GM21825 (cell line): Measurements from ENCODE around the gene SPDYE6.
"Not testable (repeated sequence)": the region's sequence is repeated elsewhere in the genome, so short reads cannot be mapped to it uniquely, and the experiment has no call there.

Experiments used
- ATAC-seq: cut with Tn5 transposase; IDR thresholded peaks from one replicate; pipeline ENCODE4 v1.9.1; 2021; ENCODE audit warnings: mild to moderate bottlenecking, moderate library complexity; ENCODE audit not compliant: unreplicated experiment

The SPDYE6 gene

GRCh38 chr7:102356344-102356743, at the start of gene SPDYE6:
TSS of gene SPDYE6 (minus strand) at chr7:102356444. CDS start at chr7:102356023, 421 bp downstream.
- not testable (repeated sequence) for ATAC-seq

DNA sequence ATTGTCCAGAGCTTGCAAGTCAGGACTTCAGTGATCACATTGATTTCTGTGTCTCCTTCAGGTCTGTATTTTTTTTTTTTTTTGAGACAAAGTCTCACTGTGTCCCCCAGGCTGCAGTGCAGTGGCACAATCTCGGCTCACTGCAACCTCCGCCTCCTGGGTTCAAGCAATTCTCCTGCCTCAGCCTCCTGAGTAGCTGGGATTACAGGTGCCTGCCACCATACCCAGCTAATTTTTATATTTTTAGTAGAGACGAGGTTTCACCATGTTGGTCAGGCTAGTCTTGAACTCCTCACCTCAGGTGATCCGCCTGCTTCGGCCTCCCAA, 48.6 kb upstream of the SPDYE6 start:
- ATAC-seq = not testable (repeated sequence)

GRCh38 chr7:102404005-102404861, 48.0 kb upstream of the SPDYE6 start:
- ATAC-seq = peak; percentile 61

DNA sequence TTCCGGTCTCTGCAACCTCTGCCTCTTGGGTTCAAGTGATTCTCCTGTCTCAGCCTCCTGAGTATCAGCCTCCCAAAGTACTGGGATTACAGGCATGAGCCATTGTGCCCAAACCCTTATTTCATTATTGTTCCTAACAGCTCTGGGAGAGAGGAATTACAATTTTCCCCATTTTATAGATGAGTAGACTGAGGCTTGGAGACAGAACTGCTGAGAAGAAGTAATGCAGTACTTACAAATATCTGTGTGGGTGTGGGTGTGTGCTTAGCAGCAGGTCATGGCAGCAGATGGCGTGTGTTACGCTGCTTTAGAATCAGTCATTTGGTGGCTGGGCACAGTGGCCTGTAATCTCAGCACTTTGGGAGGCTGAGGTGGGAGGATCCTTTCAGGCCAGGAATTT, 47.3 kb upstream of the SPDYE6 start:
- no peak for ATAC-seq

- ATAC-seq = no peak
Observed at GRCh38 chr7:102400360-102400759, 44.1 kb upstream of the SPDYE6 start.

DNA sequence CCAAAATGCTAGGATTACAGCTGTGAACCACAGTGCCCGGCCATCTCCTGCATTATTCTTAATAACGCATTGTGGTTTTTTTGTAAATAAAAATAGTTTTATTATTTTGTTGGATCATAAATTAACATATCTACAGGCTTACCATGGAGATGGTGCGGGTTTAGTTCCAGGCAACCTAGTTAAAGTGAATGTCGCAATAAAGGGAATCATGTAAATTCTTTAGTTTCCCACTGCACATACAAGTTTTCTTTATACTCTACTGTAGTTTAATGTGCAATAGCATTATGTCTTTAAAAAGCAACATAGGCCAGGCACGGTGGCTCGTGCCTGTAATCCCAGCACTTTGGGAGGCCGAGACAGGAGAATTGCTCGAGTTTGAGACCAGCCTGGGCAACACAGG, 42.3 kb upstream of the SPDYE6 start:
- no peak for ATAC-seq

- no peak for ATAC-seq
Observed at GRCh38 chr7:102396710-102397019, 40.4 kb upstream of the SPDYE6 start.

DNA sequence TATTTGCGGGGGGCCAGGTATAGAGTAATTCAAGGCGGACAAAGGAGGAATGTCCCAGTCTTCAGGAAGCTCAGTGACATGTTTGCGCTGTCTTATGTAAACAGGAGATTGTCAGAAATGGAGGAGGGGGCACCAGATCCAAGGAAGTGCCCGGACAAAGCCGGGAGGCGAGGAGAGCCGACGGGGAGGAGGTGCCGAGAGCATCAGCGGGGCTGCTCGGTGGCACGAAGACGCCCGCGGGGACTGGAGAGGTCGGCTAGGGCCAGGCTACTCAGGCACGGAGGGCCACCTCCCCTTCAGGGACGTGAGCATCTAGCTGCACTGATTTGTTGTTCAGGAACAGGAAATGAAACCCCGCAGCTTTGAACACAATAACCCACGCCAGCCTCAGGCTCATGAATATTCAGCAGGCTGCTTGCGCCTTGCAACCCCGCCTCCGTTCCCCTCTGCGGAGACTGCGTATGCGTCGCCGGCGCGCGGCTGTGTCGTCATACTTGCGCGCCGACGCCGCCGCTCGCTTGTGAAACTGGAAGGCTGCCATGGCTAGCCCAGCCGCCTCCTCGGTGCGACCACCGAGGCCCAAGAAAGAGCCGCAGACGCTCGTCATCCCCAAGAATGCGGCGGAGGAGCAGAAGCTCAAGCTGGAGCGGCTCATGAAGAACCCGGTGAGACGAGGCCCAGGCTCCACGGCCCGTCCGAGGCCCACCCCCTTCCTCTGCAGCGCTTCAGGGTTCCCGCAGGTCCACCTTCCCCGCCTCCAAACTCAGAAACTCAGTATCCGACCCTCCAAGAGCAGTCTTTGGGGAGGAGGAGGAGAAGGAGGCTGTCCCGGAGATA, 39.8 kb upstream of the SPDYE6 start, which contains the start of gene PRKRIP1:
Gene PRKRIP1, plus strand, starts transcription at position 491 of the 837 bp plus-strand sequence. Its CDS starts 49 bp downstream, at position 540.
- peak; percentile 96 for ATAC-seq

- no peak for ATAC-seq
Observed at GRCh38 chr7:102395592-102395872, 39.3 kb upstream of the SPDYE6 start.

DNA sequence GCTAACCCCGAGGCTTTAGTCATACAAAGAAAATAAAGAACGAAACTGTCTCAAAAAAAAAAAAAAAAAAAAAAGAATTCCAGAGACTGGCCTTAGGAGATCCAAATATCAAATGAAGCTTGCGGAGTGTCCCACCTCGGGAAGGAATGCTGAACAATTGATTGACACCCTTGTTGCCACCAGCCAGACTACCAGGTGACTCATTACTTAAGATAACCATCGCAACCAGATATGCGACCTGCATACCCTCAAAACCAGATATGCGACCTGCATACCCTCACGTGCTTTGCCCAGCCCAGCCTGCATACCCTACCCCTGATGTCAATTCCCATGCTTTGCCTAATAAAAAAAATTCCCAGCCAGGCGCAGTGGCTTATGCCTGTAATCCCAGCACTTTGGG, 37.2 kb upstream of the SPDYE6 start:
- no peak for ATAC-seq

DNA sequence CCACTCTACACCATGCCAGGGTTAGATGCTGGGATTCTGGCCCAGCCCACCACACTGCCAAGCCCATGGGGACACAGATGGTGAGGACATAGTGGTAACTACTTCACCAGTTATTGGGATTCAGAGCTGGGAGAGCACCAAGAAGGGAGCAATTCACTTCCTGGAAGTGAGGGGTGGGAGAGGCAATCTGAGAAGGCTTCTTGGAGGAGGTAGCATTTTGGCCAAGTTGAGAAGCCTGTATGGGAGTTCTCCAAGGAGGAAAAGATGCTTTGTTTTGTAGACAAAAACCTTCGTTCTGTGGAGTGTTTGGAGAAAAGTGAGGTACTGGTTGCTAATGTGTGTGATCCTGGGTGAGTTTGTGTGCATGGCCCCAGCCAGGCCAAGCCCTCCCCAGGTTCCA, 36.1 kb upstream of the SPDYE6 start:
- ATAC-seq = no peak

DNA sequence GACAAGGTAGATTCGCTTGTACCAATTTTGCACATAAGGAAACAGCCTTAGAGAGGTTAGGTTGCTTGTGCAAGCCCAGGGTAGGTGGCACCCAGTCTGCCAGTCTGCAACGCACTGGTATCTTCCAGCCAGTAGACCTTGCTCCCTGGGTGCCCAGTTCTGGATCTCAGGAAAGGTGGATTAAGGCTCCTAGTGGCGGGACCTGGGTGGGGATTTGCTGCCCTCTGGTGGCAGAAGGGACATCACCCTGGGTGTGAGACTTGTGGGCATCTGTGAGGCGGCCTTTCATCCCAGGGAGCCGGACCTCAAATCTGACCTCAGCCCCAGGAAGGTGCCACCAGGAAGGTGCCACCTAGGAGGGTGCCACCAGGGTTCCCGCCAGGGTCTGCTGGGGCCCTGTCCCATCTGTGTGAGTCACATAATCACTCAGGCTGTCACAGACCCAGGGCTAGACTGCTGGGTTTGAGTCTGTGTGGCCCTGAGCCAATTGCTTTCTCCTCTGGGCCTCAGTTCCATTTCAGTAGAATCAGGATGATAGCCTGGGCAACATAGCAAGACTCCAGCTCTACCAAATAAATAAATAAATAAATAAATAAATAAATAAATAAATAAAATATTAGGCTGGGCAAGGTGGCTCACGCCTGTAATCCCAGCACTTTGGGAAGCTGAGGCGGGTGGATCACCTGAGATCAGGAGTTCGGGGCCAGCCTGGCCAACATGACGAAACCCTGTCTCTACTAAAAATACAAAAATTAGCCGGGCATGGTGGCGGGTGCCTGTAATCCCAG, 34.6 kb upstream of the SPDYE6 start:
- no peak for ATAC-seq

DNA sequence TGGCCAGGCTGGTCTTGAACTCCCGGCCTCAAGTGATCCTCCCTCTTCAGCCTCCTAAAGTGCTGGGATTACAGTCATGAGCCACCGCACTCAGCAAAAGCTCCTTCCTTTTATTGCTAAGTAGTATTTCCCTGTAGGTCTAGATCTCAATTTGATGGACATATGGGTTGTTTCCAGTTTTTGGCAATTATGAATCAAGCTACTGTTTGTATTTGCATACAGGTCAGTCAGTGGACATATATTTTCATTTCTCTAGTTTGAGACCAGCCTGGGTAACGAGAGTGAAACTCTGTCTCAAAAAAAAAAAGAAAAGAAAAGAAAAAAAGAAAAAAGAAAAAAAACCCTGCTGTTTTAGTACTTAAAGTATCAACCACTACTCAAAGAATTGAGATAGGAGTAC, 33.6 kb upstream of the SPDYE6 start:
- no peak for ATAC-seq

- ATAC-seq = no peak
Observed at GRCh38 chr7:102387064-102387463, 30.8 kb upstream of the SPDYE6 start.

DNA sequence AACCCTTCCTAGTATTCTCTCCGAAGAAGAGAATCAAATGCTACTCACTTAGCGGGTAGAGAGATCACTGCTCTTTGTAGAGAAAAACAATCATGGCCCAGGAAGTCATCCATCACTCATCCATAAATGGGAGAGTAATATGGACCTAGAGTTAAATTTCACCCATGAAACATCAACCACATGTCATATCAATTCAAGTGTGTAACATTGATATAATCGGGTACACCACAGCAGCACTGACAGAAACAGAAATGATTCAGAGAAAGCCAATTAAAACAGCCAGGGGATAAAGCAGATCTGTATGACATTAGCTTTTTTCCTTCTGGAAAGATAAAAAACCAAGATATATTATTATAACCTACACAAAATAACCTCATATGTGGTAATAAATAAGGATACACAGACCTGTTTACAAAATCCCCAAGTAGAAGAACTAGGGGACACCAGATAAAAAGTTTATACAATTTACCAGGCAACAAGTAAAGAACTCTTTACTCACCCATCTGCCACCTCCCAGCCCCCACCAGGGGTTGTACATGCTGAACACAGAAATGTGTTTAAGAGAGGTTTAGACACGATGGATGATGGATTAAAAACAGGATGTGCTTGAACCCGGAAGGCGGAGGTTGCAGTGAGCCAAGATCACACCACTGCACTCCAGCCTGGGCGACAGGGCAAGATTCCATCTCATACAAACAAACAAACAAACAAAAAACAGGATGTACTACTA, 25.6 kb upstream of the SPDYE6 start:
- not testable (repeated sequence) for ATAC-seq

DNA sequence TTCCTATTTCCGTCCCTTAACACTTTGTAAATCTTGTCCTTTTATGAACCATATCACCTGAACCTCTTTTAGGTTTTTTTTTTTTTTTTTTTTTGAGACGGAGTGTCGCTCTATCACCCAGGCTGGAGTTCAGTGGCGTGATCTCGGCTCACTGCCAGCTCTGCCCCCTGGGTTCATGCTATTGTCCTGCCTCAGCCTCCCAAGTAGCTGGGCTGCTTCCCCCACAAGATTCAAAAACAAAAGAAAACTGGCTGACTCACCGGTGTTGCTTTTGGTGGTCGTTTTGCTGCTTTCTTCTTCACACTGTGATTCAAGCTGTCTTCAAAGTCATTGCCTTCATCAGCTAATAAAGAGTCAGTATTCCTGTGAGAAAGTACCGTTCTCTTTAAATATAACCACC, 24.6 kb upstream of the SPDYE6 start:
- ATAC-seq = not testable (repeated sequence)

DNA sequence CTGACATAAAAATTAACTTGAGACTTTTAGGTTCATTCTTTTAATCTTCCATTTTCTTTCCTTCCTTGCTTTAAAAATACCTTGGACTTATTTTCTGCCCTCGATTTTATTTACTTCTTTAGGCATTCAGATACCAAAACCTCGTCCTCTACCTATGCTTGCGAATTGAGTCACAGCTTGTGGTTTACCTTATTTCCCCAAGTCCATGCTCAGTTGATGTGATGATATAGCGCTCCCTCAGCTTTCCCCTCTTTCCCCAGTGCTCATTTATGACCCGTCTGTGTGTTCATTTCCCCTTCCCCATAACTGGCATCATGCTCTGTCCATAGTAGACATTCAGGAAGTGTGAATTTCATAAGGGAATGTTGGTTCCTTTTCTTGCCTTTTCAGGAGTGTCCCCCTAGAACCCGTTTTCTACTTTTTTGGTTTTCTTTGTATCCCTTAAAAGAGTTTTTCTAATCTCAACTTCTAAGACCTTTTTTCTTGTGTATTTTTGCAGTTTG, 20.8 kb upstream of the SPDYE6 start:
- ATAC-seq = no peak

GRCh38 chr7:102372796-102373195, 16.6 kb upstream of the SPDYE6 start:
- ATAC-seq = not testable (repeated sequence)

GRCh38 chr7:102370038-102370437, 13.8 kb upstream of the SPDYE6 start:
- ATAC-seq = not testable (repeated sequence)

- ATAC-seq = not testable (repeated sequence)
Observed at GRCh38 chr7:102365390-102365789, 9.1 kb upstream of the SPDYE6 start.
